Thyroid gland (tissue), 4 donors: Measurements from ENCODE around the gene MEGF6. TPM values are rescaled to one million over a fixed set of nuclear protein-coding genes. Genes with fewer than 3 reads are reported as not detected.

Experiments used
- DNase-seq, 2 donors: peaks; one replicate each; pipeline ENCODE4 v3.0.0-alpha.2; 2019
- H3K27ac ChIP-seq, 3 donors: fragments of 200-600 bp; sonication (generic); 1 replicate in 2 of 3; 2 replicates in 1 of 3; pipeline ENCODE4 v1.5.1; 2016 to 2019; ENCODE audit warnings: mild to moderate bottlenecking in 1 of 3, moderate library complexity in 1 of 3
- H3K27me3 ChIP-seq: fragments of 200-600 bp; sonication (generic); one replicate; pipeline ENCODE4 v1.5.1; 2019
- H3K36me3 ChIP-seq, 2 donors: fragments of 200-600 bp; sonication (generic); one replicate each; pipeline ENCODE4 v1.5.1; 2016 to 2019
- H3K4me1 ChIP-seq, 2 donors: fragments of 200-600 bp; sonication (generic); one replicate each; pipeline ENCODE4 v1.5.1; 2017 to 2019
- H3K4me3 ChIP-seq, 3 donors: fragments of 200-600 bp; sonication (generic); replicated peaks in 1 of 3; 1 replicate in 2 of 3; 2 replicates in 1 of 3; pipeline ENCODE4 v1.5.1; 2016; ENCODE audit warnings: mild to moderate bottlenecking in 1 of 3
- H3K9me3 ChIP-seq: fragments of 200-600 bp; sonication (generic); one replicate; pipeline ENCODE4 v1.5.1; 2017
- CTCF ChIP-seq, 6 experiments: fragments of 200-600 bp in 3 of 6; fragments of 450-650 bp in 3 of 6; sonication (generic) in 3 of 6; IDR thresholded peaks; one replicate each; pipeline ENCODE4 v1.5.1; 2016 to 2019; ENCODE audit warnings: antibody characterized with exemption in 6 of 6, mild to moderate bottlenecking in 2 of 6, inconsistent platforms in 1 of 6, moderate library complexity in 1 of 6
- POLR2A ChIP-seq, 2 donors: fragments of 450-650 bp; IDR thresholded peaks; one replicate each; pipeline ENCODE4 v1.6.1; 2017; ENCODE audit warnings: antibody characterized with exemption in 2 of 2, mild to moderate bottlenecking in 2 of 2, moderate library complexity in 1 of 2
- WGBS, 2 donors: methylation state at CpG; one replicate each; pipeline ENCODE4 v1.1.5; 2017; 5-methylcytosine and 5-hydroxymethylcytosine counted together
- intact Hi-C: fragments of 100-400 bp; cut with DNase I; formaldehyde crosslinking; loops from one replicate; pipeline ENCODE4 v1.15.1; 2023
- total RNA-seq, 4 donors: library from RNA; depleted of rRNA; stranded (reverse); fragments of >200 nt; gene quantifications; one replicate each; pipeline ENCODE4 v1.2.3, GENCODE V29; 2016

MEGF6 gene
- total RNA-seq, 4 donors from 2014 or later: 9.4 to 25.8 (median 21.8) TPM

GRCh38 chr1:3501437-3501836 lies 109.9 kb downstream of the MEGF6 start:
- TF ChIP-seq POLR2A (IDR thresholded peaks at IDR 0.05) (no peak), CTCF (IDR thresholded peaks at IDR 0.05) (no peak)
- WGBS, 2 donors: 81 to 89% methylated on average over 8 to 9 of the region's 17 CpGs
- no peaks in the 10 kb centered on the region for H3K9me3 ChIP-seq
- peaks cover 0 to 14% of the 10 kb centered on the region in 2 donors for H3K4me1 ChIP-seq
- no peaks in the 10 kb centered on the region for H3K36me3 ChIP-seq
- H3K27ac ChIP-seq: no peak overlapping the region
- no peak overlapping the region for H3K4me3 ChIP-seq
- intact Hi-C loops: no loop called here
- H3K27me3 ChIP-seq: no peaks in the 10 kb centered on the region
- DNase-seq: no peak

- intact Hi-C loops: no loop called here
- Histone ChIP-seq H3K4me1 (peaks cover 0 to 14% of the 10 kb centered on the region in 2 donors), H3K4me3 (no peak overlapping the region), H3K9me3 (no peaks in the 10 kb centered on the region), H3K36me3 (no peaks in the 10 kb centered on the region), H3K27me3 (no peaks in the 10 kb centered on the region), H3K27ac (no peak overlapping the region)
- no peak for DNase-seq
- 93 to 95% methylated on average over 25 to 30 of the region's 32 CpGs for WGBS, 2 donors
- TF ChIP-seq POLR2A (IDR thresholded peaks at IDR 0.05) (no peak), CTCF (IDR thresholded peaks at IDR 0.05) (no peak)
Observed at GRCh38 chr1:3500265-3500835, 111.0 kb downstream of the MEGF6 start.

- H3K36me3 ChIP-seq: no peaks in the 10 kb centered on the region
- WGBS, 2 donors: 91% methylated on average over 8 of the region's 22 CpGs; no CpG with 5 or more reads in 1 of the 2 donors
Observed at GRCh38 chr1:3499611-3500010, 111.7 kb downstream of the MEGF6 start.

GRCh38 chr1:3498986-3499385 lies 112.3 kb downstream of the MEGF6 start:
- Histone ChIP-seq H3K27me3 (no peaks in the 10 kb centered on the region), H3K4me1 (peaks cover 0 to 4% of the 10 kb centered on the region in 2 donors), H3K9me3 (no peaks in the 10 kb centered on the region), H3K36me3 (no peaks in the 10 kb centered on the region), H3K27ac (no peak overlapping the region), H3K4me3 (no peak overlapping the region)
- DNase-seq: no peak
- WGBS, 2 donors: 96 to 100% methylated on average over 1 to 6 of the region's 8 CpGs
- no peak for TF ChIP-seq CTCF (IDR thresholded peaks at IDR 0.05)
- no peak for TF ChIP-seq POLR2A (IDR thresholded peaks at IDR 0.05)
- intact Hi-C loops: no loop called here

More at GRCh38 chr1:3499611-3500010, 111.7 kb downstream of the MEGF6 start:
- H3K4me3 ChIP-seq: no peak overlapping the region
- intact Hi-C loops: no loop called here
- H3K4me1 ChIP-seq: peaks cover 0 to 8% of the 10 kb centered on the region in 2 donors
- no peak for DNase-seq
- H3K27ac ChIP-seq: no peak overlapping the region
- no peaks in the 10 kb centered on the region for H3K9me3 ChIP-seq
- TF ChIP-seq CTCF (IDR thresholded peaks at IDR 0.05): no peak
- no peak for TF ChIP-seq POLR2A (IDR thresholded peaks at IDR 0.05)
- H3K27me3 ChIP-seq: no peaks in the 10 kb centered on the region

GRCh38 chr1:3498246-3498930 lies 112.9 kb downstream of the MEGF6 start:
- H3K4me3 ChIP-seq: no peak overlapping the region
- WGBS, 2 donors: 91 to 100% methylated on average over 3 to 6 of the region's 26 CpGs
- no peaks in the 10 kb centered on the region for H3K36me3 ChIP-seq
- no peaks in the 10 kb centered on the region for H3K4me1 ChIP-seq
- DNase-seq: no peak
- H3K27ac ChIP-seq: no peak overlapping the region
- intact Hi-C loops: no loop called here
- H3K9me3 ChIP-seq: no peaks in the 10 kb centered on the region
- no peaks in the 10 kb centered on the region for H3K27me3 ChIP-seq
- TF ChIP-seq CTCF (IDR thresholded peaks at IDR 0.05) (no peak), POLR2A (IDR thresholded peaks at IDR 0.05) (no peak)
